CMK (cell line): ENCODE data around the gene SCN9A.
"Not testable (repeated sequence)": the region's sequence is repeated elsewhere in the genome, so short reads cannot be mapped to it uniquely, and the experiment has no call there.

ENCODE experiments used
- DNase-seq: peaks from one replicate; pipeline ENCODE4 v3.0.0-alpha.2; 2010; ENCODE audit warnings: low read depth

SCN9A gene

GRCh38 chr2:166334805-166335204, 40.9 kb downstream of the SCN9A start:
- no peak for DNase-seq

DNA sequence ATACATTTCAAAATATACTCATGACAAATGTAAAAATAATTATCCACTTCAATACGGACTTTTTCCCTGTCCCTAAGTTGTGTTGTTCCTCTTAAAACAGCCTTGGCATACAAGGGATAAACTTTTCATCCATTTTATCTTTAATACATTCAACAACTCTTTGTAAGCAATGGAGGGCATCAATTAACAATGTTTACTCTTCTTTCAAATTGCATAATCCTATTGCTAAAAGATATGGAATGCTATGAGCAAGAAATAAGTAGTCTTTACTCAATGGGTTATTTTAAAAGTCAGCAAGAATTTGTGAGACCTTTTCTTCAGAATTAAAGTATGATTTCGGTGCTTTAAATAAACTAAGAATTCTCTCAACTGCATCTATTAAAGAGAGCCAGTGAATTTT, 41.9 kb downstream of the SCN9A start:
- no peak for DNase-seq

- no peak for DNase-seq
Observed at GRCh38 chr2:166332106-166332505, 43.6 kb downstream of the SCN9A start.

DNA sequence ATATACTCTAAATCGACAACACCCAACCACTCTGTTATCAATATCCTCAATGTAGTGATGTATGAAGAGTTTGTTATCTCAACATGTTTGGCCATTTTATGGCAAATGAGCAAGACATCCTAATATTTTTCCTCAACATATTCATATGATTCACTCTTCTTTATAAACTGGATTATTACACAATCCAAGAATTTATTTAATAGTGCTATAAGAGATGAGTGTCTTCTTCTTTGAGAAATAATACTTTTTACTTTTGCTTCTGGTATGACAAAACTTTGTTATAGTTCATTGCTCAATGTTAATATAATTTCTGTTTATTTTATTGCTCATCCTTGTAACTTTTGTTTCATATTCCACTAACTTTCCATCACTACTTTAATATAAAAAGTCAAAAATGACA, 44.3 kb downstream of the SCN9A start:
- no peak for DNase-seq

DNA sequence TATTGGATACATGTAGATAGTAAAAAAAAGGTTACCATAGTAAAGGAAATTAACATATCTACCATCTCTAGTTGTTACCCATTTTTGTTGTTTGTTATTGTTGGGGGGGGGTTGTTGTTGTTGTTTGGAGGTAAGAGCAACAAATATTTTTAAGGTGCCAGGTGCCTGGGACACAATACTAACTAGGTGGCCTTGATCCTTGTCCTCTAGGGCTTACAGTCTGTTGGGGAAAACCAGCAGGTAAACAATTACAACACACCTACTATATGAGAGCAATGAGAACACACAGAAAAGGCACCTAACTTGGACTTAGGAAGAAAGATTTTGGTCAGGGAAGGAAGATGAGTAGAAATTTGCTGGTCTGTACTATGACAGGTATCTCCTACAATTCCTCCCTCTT, 46.3 kb downstream of the SCN9A start:
- DNase-seq, result no peak

GRCh38 chr2:166328147-166328546, 47.6 kb downstream of the SCN9A start:
- no peak for DNase-seq

DNA sequence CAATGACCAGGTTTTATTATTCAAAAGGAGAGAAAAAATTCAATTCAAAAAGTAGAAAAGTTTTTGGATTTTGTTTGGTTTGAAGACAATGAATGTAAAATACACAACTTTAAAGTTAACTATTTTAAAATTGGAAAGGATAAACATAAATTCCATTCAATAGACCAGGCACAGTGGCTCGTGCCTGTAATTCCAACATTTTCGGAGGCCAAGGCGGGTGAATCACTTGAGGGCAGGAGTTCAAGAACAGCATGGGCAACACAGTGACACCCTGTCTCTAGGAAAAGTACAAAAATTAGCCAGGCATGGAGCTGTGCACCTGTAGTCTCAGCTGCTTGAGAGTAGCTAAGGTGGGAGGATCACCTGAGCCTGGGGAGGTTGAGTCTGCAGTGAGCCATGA, 54.7 kb downstream of the SCN9A start:
- DNase-seq, result no peak

GRCh38 chr2:166314022-166314759, 61.6 kb downstream of the SCN9A start:
- DNase-seq, result no peak

- DNase-seq, result not testable (repeated sequence)
Observed at GRCh38 chr2:166312863-166313262, 62.9 kb downstream of the SCN9A start.

GRCh38 chr2:166307326-166307725, 68.4 kb downstream of the SCN9A start:
- no peak for DNase-seq

DNA sequence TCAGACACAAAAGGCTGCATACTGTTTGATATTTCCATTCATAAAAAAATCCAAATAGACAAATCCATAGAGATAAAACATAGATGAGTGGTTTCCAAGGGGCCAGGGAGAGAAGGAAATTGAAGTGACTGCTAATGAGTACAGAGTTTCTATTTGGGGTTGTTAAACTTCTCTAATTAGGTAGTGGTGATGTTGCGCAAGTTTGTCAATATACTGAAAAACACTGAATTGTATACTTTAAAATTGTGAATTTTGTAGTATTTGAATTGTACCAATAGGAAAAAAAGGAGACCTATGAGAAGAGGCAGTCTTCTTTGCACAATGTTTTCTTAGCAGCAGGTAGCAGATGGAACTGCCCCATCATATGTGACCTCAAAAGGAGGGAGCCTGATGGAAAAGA, 71.1 kb downstream of the SCN9A start:
- DNase-seq, result no peak

GRCh38 chr2:166302036-166302435, 73.7 kb downstream of the SCN9A start:
- no peak for DNase-seq

DNA sequence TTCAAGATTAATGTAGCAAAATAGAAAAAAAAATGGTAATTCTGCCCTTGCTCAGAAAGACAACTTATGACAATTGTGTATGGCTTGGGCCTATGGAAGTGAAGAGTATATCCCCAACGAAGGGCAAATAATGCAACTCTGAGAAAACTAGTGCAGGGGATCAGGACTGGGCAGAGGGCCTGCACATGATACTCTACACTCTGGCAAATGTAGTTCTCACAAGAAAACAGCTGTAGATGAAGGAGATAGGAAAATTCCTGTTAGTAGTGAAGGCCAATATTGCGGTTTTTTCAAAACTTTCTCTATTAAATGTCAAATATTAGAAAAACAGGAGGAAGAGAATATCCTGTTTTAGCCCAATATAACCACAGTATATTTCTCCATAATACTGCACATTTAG, 77.8 kb downstream of the SCN9A start:
- DNase-seq, result no peak

DNA sequence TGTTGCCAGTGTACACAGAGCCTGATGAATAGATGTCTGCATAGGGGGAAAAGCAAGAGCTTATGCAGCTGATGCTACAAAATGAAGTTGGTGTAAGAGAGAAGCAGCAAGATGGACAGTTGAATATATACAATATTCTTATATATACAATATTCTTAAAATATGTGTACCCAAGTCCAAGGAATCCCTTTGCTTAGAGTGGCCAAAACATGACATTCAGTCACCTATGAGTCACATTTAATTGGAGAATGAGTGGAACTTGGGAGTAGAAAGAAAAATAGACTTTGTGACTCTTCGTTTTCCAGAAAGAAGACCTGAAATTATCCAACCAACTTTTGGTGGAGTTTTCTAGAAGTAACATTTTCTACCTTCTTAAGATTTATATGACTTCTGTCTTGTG, 81.8 kb downstream of the SCN9A start:
- no peak for DNase-seq

DNA sequence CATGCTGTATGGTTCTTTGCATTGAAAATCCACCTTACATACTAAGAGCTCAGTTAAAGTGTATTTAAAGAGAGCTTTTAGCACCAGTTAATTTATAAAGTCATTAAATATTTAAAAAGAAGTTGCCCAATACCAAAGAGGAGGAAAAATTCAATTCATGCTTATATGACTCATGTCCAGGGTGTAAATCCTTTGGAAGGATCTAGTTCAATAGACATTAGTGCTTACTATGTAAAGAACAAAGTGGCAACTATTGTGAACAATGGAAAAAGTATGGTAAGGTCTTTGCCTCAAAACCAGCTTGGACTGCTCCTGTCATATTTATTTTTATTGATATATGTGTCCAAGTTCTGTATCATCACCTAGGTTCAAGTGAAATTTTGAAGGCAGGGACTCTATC, 90.5 kb downstream of the SCN9A start:
- DNase-seq, result no peak

- no peak for DNase-seq
Observed at GRCh38 chr2:166284359-166284758, 91.4 kb downstream of the SCN9A start.

DNA sequence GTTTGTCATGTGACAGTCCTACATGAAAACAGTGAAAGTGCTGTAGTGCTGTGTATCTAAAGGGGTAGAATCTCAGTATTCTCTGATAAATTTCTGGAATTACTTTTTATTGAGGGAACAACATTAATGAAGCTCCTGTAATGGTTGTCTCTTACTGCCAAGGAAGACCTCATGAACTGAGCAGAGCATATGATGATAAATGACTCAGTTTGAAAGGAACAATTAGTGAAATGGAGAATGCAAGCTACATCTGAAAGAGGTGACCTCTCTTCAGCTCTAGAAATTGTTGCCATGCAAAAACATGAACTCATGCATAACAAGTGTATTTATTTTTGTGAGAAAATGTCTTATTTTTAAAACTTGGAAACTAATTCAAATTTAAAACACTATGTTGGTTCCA, 93.6 kb downstream of the SCN9A start:
- no peak for DNase-seq

GRCh38 chr2:166278856-166279255, 96.9 kb downstream of the SCN9A start:
- DNase-seq, result no peak

GRCh38 chr2:166270376-166270775, 105.4 kb downstream of the SCN9A start:
- DNase-seq, result no peak

DNA sequence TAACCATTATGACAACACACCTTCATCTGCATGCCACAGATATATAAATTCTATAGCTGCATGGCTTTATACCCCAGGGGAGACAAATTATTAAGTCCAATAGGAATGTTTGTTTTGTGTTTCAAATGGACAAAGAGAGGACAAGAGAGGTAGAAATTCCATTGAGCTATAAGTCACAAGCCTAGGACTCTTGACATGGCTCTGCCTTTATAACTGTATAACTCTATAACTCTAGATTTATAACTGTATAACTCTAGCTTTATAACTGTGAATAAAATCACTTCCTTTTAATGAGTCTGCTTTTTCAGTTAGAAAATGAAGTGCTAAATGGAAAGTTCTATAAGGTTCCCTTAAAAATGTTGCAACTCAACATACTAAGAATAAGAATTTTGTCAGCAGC, 106.4 kb downstream of the SCN9A start:
- no peak for DNase-seq

DNA sequence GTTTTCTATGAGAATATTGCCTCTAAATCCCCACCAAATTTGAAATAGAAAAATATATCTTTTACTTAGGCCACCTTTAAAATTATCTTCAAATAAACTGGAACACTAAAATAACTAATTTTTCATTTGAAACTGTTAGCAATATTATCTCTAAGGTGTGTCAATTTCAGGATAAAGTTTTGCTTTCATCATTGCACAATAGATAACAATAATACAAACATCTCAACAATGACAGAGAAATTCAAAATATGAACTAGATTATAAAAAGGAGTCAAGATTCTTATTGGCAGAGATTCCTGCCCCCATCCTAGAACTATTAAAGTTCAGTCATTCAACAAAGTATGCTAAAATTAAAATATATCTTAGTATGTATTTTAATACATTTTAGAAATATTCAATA, 117.9 kb downstream of the SCN9A start:
- DNase-seq, result no peak

- no peak for DNase-seq
Observed at GRCh38 chr2:166256896-166257295, 118.8 kb downstream of the SCN9A start.

GRCh38 chr2:166249318-166249717, 126.4 kb downstream of the SCN9A start:
- no peak for DNase-seq

DNA sequence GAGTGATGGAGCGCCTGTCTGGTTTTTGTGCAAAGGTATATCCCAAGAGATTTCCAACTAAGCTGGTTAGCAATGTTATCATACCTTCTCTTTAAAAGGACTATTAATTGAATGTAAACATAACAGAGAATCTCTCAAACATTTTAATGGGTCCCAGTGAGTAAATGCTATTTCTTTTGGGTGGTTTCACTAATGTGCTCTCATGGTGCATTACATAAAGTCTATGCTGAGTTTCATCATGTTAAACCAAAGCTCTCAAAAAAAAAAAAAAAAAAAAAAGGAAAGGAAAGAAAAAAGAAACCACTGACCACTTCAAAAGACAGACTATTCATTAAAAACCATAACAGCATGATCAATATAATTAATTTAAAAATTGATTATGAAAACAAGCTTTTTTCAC, 128.8 kb downstream of the SCN9A start:
- DNase-seq, result no peak

DNA sequence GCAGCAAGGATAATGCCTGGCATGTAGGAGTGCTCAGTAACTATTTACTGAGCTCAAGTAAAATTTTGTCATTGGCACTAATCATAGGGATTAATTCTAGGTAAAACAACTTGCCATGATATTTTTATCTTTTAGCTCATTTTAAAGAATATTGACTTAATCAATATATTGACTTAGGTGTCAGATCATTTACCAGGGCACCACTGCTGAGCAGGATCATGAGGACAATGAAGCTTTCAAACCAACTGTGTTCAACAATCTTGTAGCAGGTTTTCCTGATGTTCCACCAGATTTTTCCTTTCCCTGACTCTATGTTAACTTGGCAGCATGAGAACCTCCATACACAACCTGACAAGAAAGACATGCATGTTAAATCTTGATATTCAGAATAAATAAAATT, 133.4 kb downstream of the SCN9A start:
- no peak for DNase-seq
